HUES48 (cell line): ENCODE data around the gene PTPRN2.
"Not testable (repeated sequence)": the region's sequence is repeated elsewhere in the genome, so short reads cannot be mapped to it uniquely, and the experiment has no call there.

Experiments used
- H3K27ac ChIP-seq: one replicate; pipeline ENCODE4 v1.7.0; 2013; ENCODE audit warnings: low read depth, low read length, inconsistent platforms
- H3K27me3 ChIP-seq: 2 replicates; pipeline ENCODE4 v1.6.1; 2013; ENCODE audit warnings: mild to moderate bottlenecking, low read length; ENCODE audit not compliant: control insufficient read depth, insufficient read depth
- H3K36me3 ChIP-seq: 2 replicates; pipeline ENCODE4 v1.6.1; 2013; ENCODE audit warnings: low read length; ENCODE audit not compliant: control insufficient read depth, insufficient read depth
- H3K4me1 ChIP-seq: 2 replicates; pipeline ENCODE4 v1.6.1; 2013; ENCODE audit warnings: mild to moderate bottlenecking, low read length; ENCODE audit not compliant: control insufficient read depth, insufficient read depth
- H3K4me3 ChIP-seq: 2 replicates; pipeline ENCODE4 v1.5.1; 2013; ENCODE audit warnings: mild to moderate bottlenecking, low read depth, low read length
- H3K9ac ChIP-seq: 2 replicates; pipeline ENCODE4 v1.6.1; 2013; ENCODE audit warnings: mild to moderate bottlenecking, low read depth, low read length, moderate library complexity
- H3K9me3 ChIP-seq: 2 replicates; pipeline ENCODE4 v1.6.1; 2013; ENCODE audit warnings: low read length; ENCODE audit not compliant: control insufficient read depth, insufficient read depth

PTPRN2 gene

GRCh38 chr7:158358926-158359645 is 228.5 kb downstream of the PTPRN2 start:
- peaks cover 5% of the 10 kb centered on the region; the same call in 1 of the 2 replicates for H3K9me3 ChIP-seq
- H3K27me3 ChIP-seq: no peaks in the 10 kb centered on the region
- H3K27ac ChIP-seq: no peak overlapping the region
- no peaks in the 10 kb centered on the region for H3K4me1 ChIP-seq
- no peak overlapping the region for H3K4me3 ChIP-seq
- H3K36me3 ChIP-seq: no peaks in the 10 kb centered on the region
- H3K9ac ChIP-seq: no peak overlapping the region

GRCh38 chr7:158357898-158358821 is 229.5 kb downstream of the PTPRN2 start:
- H3K4me1 ChIP-seq: no peaks in the 10 kb centered on the region
- H3K9me3 ChIP-seq: peaks cover 6% of the 10 kb centered on the region; the same call in 1 of the 2 replicates
- H3K27me3 ChIP-seq: no peaks in the 10 kb centered on the region
- H3K9ac ChIP-seq: no peak overlapping the region
- H3K36me3 ChIP-seq: no peaks in the 10 kb centered on the region
- no peak overlapping the region for H3K27ac ChIP-seq
- no peak overlapping the region for H3K4me3 ChIP-seq

GRCh38 chr7:158357106-158357897 is 230.3 kb downstream of the PTPRN2 start:
- no peaks in the 10 kb centered on the region for H3K4me1 ChIP-seq
- H3K9me3 ChIP-seq: peaks cover 6% of the 10 kb centered on the region; the same call in 1 of the 2 replicates
- no peak overlapping the region for H3K9ac ChIP-seq
- H3K4me3 ChIP-seq: no peak overlapping the region
- no peaks in the 10 kb centered on the region for H3K36me3 ChIP-seq
- H3K27me3 ChIP-seq: no peaks in the 10 kb centered on the region
- H3K27ac ChIP-seq: no peak overlapping the region

- Histone ChIP-seq H3K4me1 (no peaks in the 10 kb centered on the region), H3K27ac (no peak overlapping the region), H3K9me3 (peaks cover 6% of the 10 kb centered on the region; the same call in 1 of the 2 replicates), H3K27me3 (peaks cover 1% of the 10 kb centered on the region), H3K4me3 (no peak overlapping the region), H3K9ac (no peak overlapping the region), H3K36me3 (no peaks in the 10 kb centered on the region)
These were observed 231.2 kb downstream of the PTPRN2 start for GRCh38 chr7:158356454-158356853.

- H3K4me1 ChIP-seq: no peaks in the 10 kb centered on the region
- H3K36me3 ChIP-seq: no peaks in the 10 kb centered on the region
- no peak overlapping the region for H3K27ac ChIP-seq
- no peak overlapping the region for H3K9ac ChIP-seq
- peaks cover 9% of the 10 kb centered on the region for H3K27me3 ChIP-seq
- H3K9me3 ChIP-seq: peaks cover 6% of the 10 kb centered on the region; the same call in 1 of the 2 replicates
- H3K4me3 ChIP-seq: no peak overlapping the region
These were observed 232.1 kb downstream of the PTPRN2 start for GRCh38 chr7:158355456-158356065.

GRCh38 chr7:158354861-158355260 is 232.8 kb downstream of the PTPRN2 start:
- Histone ChIP-seq H3K27me3 (peaks cover 13% of the 10 kb centered on the region), H3K4me1 (no peaks in the 10 kb centered on the region), H3K36me3 (no peaks in the 10 kb centered on the region), H3K4me3 (no peak overlapping the region), H3K9ac (no peak overlapping the region), H3K27ac (no peak overlapping the region), H3K9me3 (peaks cover 6% of the 10 kb centered on the region; the same call in 1 of the 2 replicates)

- Histone ChIP-seq H3K9ac (no peak overlapping the region), H3K27ac (no peak overlapping the region), H3K4me1 (no peaks in the 10 kb centered on the region), H3K4me3 (no peak overlapping the region), H3K27me3 (peaks cover 13% of the 10 kb centered on the region), H3K9me3 (peaks cover 6% of the 10 kb centered on the region; the same call in 1 of the 2 replicates), H3K36me3 (no peaks in the 10 kb centered on the region)
These were observed 233.7 kb downstream of the PTPRN2 start for GRCh38 chr7:158353606-158354570.

GRCh38 chr7:158351899-158352729 is 235.5 kb downstream of the PTPRN2 start:
- not testable (repeated sequence) for H3K4me3 ChIP-seq, H3K4me1 ChIP-seq, H3K9ac ChIP-seq, H3K9me3 ChIP-seq, H3K27ac ChIP-seq, H3K36me3 ChIP-seq
- peaks cover 13% of the 10 kb centered on the region for H3K27me3 ChIP-seq

- Histone ChIP-seq H3K27me3 (peaks cover 13% of the 10 kb centered on the region), H3K4me1 (no peaks in the 10 kb centered on the region), H3K27ac (no peak overlapping the region), H3K9ac (no peak overlapping the region), H3K36me3 (no peaks in the 10 kb centered on the region), H3K9me3 (peaks cover 4% of the 10 kb centered on the region; the same call in 1 of the 2 replicates), H3K4me3 (peak overlapping the region; percentile 28; the same call in 1 of the 2 replicates)
These were observed 236.1 kb downstream of the PTPRN2 start for GRCh38 chr7:158351481-158351880.
